Neural cell (in vitro differentiated cells): ENCODE measurements around the gene TMC1. TPM values are rescaled to one million over a fixed set of nuclear protein-coding genes. Genes with fewer than 3 reads are reported as not detected.

ENCODE experiments used
- H2AFZ ChIP-seq: fragments of 200-600, 300-800 bp; sonication (generic), shearing (Covaris generic); 2 replicates; pipeline ENCODE4 v1.6.0; 2014; ENCODE audit warnings: low read depth, mild to moderate bottlenecking, antibody characterized with exemption, low read length, moderate library complexity
- H3F3A ChIP-seq: fragments of 200-600 bp; shearing (Covaris generic); 2 replicates; pipeline ENCODE4 v1.6.1; 2016; ENCODE audit warnings: mild to moderate bottlenecking, moderate library complexity, mixed read lengths, antibody characterized with exemption, low read length; ENCODE audit not compliant: insufficient read depth, poor library complexity, severe bottlenecking
- H3K27ac ChIP-seq: fragments of 200-600, 300-800 bp; sonication (generic), shearing (Covaris generic); 2 replicates; pipeline ENCODE4 v1.5.1; 2014; ENCODE audit warnings: mild to moderate bottlenecking, low read length, moderate library complexity
- H3K27me3 ChIP-seq: fragments of 300-800, 200-600 bp; sonication (generic), shearing (Covaris generic); 2 replicates; pipeline ENCODE4 v1.6.0; 2014; ENCODE audit warnings: mild to moderate bottlenecking, low read depth, low read length, moderate library complexity; ENCODE audit not compliant: insufficient read depth
- H3K36me3 ChIP-seq: fragments of 300-800, 200-600 bp; sonication (generic), shearing (Covaris generic); 2 replicates; pipeline ENCODE4 v1.5.1; 2014; ENCODE audit warnings: mild to moderate bottlenecking, antibody characterized with exemption, low read length, moderate library complexity; ENCODE audit not compliant: insufficient read depth
- H3K4me2 ChIP-seq: fragments of 300-800, 200-600 bp; sonication (generic), shearing (Covaris generic); 2 replicates; pipeline ENCODE4 v1.6.0; 2014; ENCODE audit warnings: mild to moderate bottlenecking, low read length
- H3K4me3 ChIP-seq: fragments of 300-800, 200-600 bp; sonication (generic), shearing (Covaris generic); 2 replicates; pipeline ENCODE4 v1.5.1; 2014; ENCODE audit warnings: mild to moderate bottlenecking, low read length, moderate library complexity
- H3K79me2 ChIP-seq: fragments of 200-600 bp; shearing (Covaris generic); replicated peaks from 2 replicates; pipeline ENCODE4 v1.6.0; 2014; ENCODE audit warnings: mild to moderate bottlenecking, low read length, moderate library complexity; ENCODE audit not compliant: insufficient read depth
- H3K9ac ChIP-seq: fragments of 300-800, 200-600 bp; sonication (generic), shearing (Covaris generic); 2 replicates; pipeline ENCODE4 v1.6.1; 2016; ENCODE audit warnings: mild to moderate bottlenecking, low read length, mixed read lengths
- H3K9me2 ChIP-seq: fragments of 200-600 bp; shearing (Covaris generic); 2 replicates; pipeline ENCODE4 v1.6.1; 2016; ENCODE audit warnings: mild to moderate bottlenecking, low read length, mixed read lengths; ENCODE audit not compliant: insufficient read depth
- H3K9me3 ChIP-seq: fragments of 200-600, 300-800 bp; sonication (generic), shearing (Covaris generic); 2 replicates; pipeline ENCODE4 v1.6.1; 2016; ENCODE audit warnings: mild to moderate bottlenecking, mixed run types, low read length, moderate library complexity, mixed read lengths
- H4K20me1 ChIP-seq: fragments of 200-600 bp; shearing (Covaris generic); 2 replicates; pipeline ENCODE4 v1.6.1; 2016; ENCODE audit warnings: mild to moderate bottlenecking, mixed run types; ENCODE audit not compliant: insufficient read depth
- EP300 ChIP-seq: fragments of 450-650 bp; conservative IDR thresholded peaks from 2 replicates; pipeline ENCODE4 v1.6.1; 2014; ENCODE audit warnings: antibody characterized with exemption, mild to moderate bottlenecking, moderate library complexity; ENCODE audit not compliant: poor library complexity, severe bottlenecking
- EZH2 ChIP-seq: fragments of 200-600, 300-800 bp; shearing (Covaris generic), sonication (generic); IDR thresholded peaks from 2 replicates; pipeline ENCODE4 v1.6.1; 2014; ENCODE audit warnings: antibody characterized with exemption, low read length, borderline replicate concordance, mild to moderate bottlenecking; ENCODE audit not compliant: insufficient read depth, poor library complexity, severe bottlenecking
- MXI1 ChIP-seq: fragments of 450-650 bp; conservative IDR thresholded peaks from 2 replicates; pipeline ENCODE4 v1.6.1; 2014; ENCODE audit warnings: antibody characterized with exemption, mild to moderate bottlenecking; ENCODE audit not compliant: poor library complexity, severe bottlenecking
- POLR2AphosphoS5 ChIP-seq: IDR thresholded peaks from 2 replicates; pipeline ENCODE4 v1.6.1; 2012
- RAD21 ChIP-seq: fragments of 450-650 bp; conservative IDR thresholded peaks from 2 replicates; pipeline ENCODE4 v1.6.1; 2014; ENCODE audit warnings: antibody characterized with exemption, mild to moderate bottlenecking, moderate library complexity
- SMC3 ChIP-seq: fragments of 450-650 bp; conservative IDR thresholded peaks from 2 replicates; pipeline ENCODE4 v1.6.1; 2014; ENCODE audit warnings: antibody characterized with exemption, mild to moderate bottlenecking, moderate library complexity; ENCODE audit not compliant: poor library complexity
- TAF1 ChIP-seq: IDR thresholded peaks from 2 replicates; pipeline ENCODE4 v1.6.1; 2012; ENCODE audit warnings: low read depth
- polyA plus RNA-seq: library from polyadenylated mRNA; depleted of rRNA; stranded (reverse); fragments of >200 nt; gene quantifications from 2 replicates; pipeline ENCODE4 v1.2.3, GENCODE V29; 2014
- TF ChIP-seq, protein P1 (sequence below): fragments of 450-650 bp; IDR thresholded peaks from 2 replicates; pipeline ENCODE4 v1.5.1; 2014; ENCODE audit warnings: antibody characterized with exemption, mild to moderate bottlenecking, moderate library complexity; ENCODE audit not compliant: poor library complexity, severe bottlenecking
- TF ChIP-seq, protein P2 (sequence below): IDR thresholded peaks from 2 replicates; pipeline ENCODE4 v1.6.1; 2012; ENCODE audit warnings: borderline replicate concordance

Gene TMC1
- polyA plus RNA-seq, 1 donor from 2014 or later = not detected

DNA sequence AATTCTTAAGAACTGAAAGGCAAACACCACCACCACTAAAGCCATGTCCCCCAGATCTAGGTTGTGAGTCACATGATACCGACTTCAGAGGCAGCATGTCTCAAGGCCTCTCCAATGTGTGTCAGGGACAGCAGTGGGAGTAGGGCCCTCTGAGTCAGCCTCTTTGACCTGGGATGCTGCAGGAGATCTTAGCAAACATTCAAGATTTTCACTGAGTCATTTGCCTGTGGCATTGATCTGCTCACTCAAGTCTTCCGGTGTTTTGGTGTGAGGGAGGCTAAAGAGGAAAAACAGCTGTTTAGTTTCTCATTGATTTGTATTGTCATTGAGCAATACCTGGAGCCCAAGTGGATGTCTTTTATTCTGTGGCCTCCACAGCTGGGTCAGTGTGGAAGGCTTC, 36.1 kb downstream of the TMC1 start:
- Histone ChIP-seq H3K9me2 (no peaks in the 10 kb centered on the region), H2AFZ (no peak overlapping the region), H3K9ac (no peak overlapping the region), H3K4me2 (no peak overlapping the region), H3K79me2 (no peaks in the 10 kb centered on the region), H3K36me3 (no peaks in the 10 kb centered on the region), H4K20me1 (no peaks in the 10 kb centered on the region), H3F3A (no peaks in the 10 kb centered on the region), H3K4me3 (no peak overlapping the region), H3K9me3 (no peaks in the 10 kb centered on the region), H3K27ac (no peak overlapping the region), H3K27me3 (no peaks in the 10 kb centered on the region)
- no peak for TF ChIP-seq POLR2AphosphoS5
- TF ChIP-seq TAF1 = no peak
- TF ChIP-seq, protein P1, sequence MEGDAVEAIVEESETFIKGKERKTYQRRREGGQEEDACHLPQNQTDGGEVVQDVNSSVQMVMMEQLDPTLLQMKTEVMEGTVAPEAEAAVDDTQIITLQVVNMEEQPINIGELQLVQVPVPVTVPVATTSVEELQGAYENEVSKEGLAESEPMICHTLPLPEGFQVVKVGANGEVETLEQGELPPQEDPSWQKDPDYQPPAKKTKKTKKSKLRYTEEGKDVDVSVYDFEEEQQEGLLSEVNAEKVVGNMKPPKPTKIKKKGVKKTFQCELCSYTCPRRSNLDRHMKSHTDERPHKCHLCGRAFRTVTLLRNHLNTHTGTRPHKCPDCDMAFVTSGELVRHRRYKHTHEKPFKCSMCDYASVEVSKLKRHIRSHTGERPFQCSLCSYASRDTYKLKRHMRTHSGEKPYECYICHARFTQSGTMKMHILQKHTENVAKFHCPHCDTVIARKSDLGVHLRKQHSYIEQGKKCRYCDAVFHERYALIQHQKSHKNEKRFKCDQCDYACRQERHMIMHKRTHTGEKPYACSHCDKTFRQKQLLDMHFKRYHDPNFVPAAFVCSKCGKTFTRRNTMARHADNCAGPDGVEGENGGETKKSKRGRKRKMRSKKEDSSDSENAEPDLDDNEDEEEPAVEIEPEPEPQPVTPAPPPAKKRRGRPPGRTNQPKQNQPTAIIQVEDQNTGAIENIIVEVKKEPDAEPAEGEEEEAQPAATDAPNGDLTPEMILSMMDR = no peak
- TF ChIP-seq, protein P2, sequence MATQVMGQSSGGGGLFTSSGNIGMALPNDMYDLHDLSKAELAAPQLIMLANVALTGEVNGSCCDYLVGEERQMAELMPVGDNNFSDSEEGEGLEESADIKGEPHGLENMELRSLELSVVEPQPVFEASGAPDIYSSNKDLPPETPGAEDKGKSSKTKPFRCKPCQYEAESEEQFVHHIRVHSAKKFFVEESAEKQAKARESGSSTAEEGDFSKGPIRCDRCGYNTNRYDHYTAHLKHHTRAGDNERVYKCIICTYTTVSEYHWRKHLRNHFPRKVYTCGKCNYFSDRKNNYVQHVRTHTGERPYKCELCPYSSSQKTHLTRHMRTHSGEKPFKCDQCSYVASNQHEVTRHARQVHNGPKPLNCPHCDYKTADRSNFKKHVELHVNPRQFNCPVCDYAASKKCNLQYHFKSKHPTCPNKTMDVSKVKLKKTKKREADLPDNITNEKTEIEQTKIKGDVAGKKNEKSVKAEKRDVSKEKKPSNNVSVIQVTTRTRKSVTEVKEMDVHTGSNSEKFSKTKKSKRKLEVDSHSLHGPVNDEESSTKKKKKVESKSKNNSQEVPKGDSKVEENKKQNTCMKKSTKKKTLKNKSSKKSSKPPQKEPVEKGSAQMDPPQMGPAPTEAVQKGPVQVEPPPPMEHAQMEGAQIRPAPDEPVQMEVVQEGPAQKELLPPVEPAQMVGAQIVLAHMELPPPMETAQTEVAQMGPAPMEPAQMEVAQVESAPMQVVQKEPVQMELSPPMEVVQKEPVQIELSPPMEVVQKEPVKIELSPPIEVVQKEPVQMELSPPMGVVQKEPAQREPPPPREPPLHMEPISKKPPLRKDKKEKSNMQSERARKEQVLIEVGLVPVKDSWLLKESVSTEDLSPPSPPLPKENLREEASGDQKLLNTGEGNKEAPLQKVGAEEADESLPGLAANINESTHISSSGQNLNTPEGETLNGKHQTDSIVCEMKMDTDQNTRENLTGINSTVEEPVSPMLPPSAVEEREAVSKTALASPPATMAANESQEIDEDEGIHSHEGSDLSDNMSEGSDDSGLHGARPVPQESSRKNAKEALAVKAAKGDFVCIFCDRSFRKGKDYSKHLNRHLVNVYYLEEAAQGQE = no peak
- no peak for TF ChIP-seq SMC3
- TF ChIP-seq EZH2 = no peak
- no peak for TF ChIP-seq EP300
- no peak for TF ChIP-seq MXI1
- TF ChIP-seq RAD21 = no peak

DNA sequence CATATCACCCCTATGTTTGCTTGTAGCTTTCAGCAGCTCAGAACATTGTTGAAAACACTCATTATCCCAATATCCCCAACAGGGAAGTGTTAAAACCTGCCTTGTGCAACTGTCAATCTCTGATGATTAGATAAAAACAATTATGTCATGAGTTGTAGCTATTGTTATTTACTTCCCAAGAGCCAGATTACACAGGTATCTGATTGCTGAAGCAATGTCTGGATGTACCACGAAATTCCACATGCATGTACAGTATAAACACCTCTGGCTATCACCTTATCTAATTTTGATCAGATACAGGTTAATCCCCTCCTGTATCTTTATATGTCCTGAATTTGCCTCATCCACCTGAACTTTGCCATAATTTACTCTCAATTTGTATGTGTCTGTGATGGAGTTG, 38.7 kb downstream of the TMC1 start:
- H4K20me1 ChIP-seq = no peaks in the 10 kb centered on the region
- H3K9me2 ChIP-seq = no peaks in the 10 kb centered on the region
- no peak for TF ChIP-seq TAF1
- TF ChIP-seq SMC3 = no peak
- TF ChIP-seq, protein P2 = no peak
- TF ChIP-seq MXI1 = no peak
- TF ChIP-seq RAD21 = no peak
- TF ChIP-seq EZH2 = no peak
- no peak for TF ChIP-seq EP300
- TF ChIP-seq POLR2AphosphoS5 = no peak
- TF ChIP-seq, protein P1 = no peak

More for the DNA sequence above, 38.7 kb downstream of the TMC1 start:
- H3K27me3 ChIP-seq = no peaks in the 10 kb centered on the region
- no peaks in the 10 kb centered on the region for H3K9me3 ChIP-seq
- H3K27ac ChIP-seq = no peak overlapping the region
- no peaks in the 10 kb centered on the region for H3F3A ChIP-seq
- H3K79me2 ChIP-seq = no peaks in the 10 kb centered on the region
- H2AFZ ChIP-seq = no peak overlapping the region
- no peak overlapping the region for H3K9ac ChIP-seq
- no peaks in the 10 kb centered on the region for H3K36me3 ChIP-seq
- no peak overlapping the region for H3K4me2 ChIP-seq
- H3K4me3 ChIP-seq = no peak overlapping the region
